Measurements from ENCODE around the gene UNCX.

DNA sequence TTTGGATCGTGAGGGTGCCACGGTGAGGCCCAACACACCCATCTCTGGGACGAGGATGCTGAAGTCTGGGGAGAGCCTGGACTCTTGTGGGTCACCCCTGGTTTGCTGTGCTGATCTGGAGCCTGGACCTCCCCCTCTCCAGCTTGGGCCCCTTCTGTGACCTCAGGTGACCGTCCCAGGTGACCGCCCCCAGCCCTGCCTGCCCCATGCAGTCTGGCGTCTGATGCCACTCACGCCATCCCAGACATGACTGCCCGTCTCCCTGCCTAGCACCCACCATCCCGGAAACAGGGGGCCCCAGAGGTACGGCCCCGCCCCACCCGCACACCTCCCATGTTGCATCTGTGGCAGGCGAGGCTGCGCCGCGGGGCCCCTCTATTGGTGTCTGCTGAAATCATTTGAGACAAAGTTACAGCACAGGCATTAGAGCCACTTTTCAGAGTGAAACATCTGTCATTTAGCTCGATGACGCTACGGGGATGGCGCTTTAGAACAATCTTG, 21.1 kb downstream of the UNCX start:
- TF ChIP-seq, protein P1, sequence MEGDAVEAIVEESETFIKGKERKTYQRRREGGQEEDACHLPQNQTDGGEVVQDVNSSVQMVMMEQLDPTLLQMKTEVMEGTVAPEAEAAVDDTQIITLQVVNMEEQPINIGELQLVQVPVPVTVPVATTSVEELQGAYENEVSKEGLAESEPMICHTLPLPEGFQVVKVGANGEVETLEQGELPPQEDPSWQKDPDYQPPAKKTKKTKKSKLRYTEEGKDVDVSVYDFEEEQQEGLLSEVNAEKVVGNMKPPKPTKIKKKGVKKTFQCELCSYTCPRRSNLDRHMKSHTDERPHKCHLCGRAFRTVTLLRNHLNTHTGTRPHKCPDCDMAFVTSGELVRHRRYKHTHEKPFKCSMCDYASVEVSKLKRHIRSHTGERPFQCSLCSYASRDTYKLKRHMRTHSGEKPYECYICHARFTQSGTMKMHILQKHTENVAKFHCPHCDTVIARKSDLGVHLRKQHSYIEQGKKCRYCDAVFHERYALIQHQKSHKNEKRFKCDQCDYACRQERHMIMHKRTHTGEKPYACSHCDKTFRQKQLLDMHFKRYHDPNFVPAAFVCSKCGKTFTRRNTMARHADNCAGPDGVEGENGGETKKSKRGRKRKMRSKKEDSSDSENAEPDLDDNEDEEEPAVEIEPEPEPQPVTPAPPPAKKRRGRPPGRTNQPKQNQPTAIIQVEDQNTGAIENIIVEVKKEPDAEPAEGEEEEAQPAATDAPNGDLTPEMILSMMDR (IDR thresholded peaks at IDR 0.05) = no peak
- TF ChIP-seq EP300 (IDR thresholded peaks at IDR 0.05) = no peak
- no peak for TF ChIP-seq POLR2A (IDR thresholded peaks at IDR 0.05)

Measured in stomach (tissue), 4 donors.